ENCODE data around the gene PKP3.

Gene PKP3

GRCh38 chr11:449889-450808 is 56.1 kb downstream of the PKP3 start, which contains the start of gene PTDSS2:
TSS of gene PTDSS2 (plus strand) at chr11:450279. CDS start at chr11:450456, 177 bp downstream.
- peak; percentile 97 for DNase-seq

- peak; percentile 75 for DNase-seq
Measured at GRCh38 chr11:450809-451451, 56.9 kb downstream of the PKP3 start.

- no peak for DNase-seq
Measured at GRCh38 chr11:451738-452137, 57.7 kb downstream of the PKP3 start.

- no peak for DNase-seq
Measured at GRCh38 chr11:452203-452744, 58.3 kb downstream of the PKP3 start.

- DNase-seq, result no peak
Measured at GRCh38 chr11:452916-453527, 59.0 kb downstream of the PKP3 start.

- DNase-seq, result no peak
Measured at GRCh38 chr11:453564-453963, 59.6 kb downstream of the PKP3 start.

GRCh38 chr11:454043-454442 is 60.0 kb downstream of the PKP3 start:
- no peak for DNase-seq
